ENCODE results near the gene NTN1.
"Not testable (repeated sequence)": the region's sequence is repeated elsewhere in the genome, so short reads cannot be mapped to it uniquely, and the experiment has no call there.

NTN1 gene

DNA sequence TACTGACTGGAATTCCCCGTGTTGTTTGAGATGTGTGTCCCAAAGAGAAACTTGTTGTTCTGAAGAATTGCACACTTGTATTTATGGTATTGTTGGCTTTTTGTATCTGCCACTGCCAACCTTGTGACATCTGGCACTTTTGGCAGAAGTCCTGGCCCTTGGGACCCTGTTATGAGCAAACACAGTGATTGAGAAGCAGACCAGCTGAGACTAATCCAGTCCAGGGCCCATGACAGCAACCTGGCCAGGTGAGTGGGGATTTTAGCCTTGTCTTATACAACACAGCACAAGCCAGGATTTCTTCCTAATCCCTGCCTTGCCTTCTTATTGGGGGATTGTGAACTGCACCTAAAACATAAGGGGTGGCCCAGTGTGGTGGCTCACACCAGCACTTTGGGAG lies 80.0 kb downstream of the NTN1 start:
- Histone ChIP-seq H3K9ac (ENCODE audit: low read length in 5 of 5) (no peak overlapping the region), H3K9me3 (ENCODE audit: control insufficient read depth in 5 of 5, low read length in 5 of 5) (peaks cover 0 to 5% (median 0%) of the 10 kb centered on the region in 5 donors), H3K27me3 (ENCODE audit: control insufficient read depth in 5 of 5, insufficient read depth in 4 of 5, low read length in 5 of 5) (no peaks in the 10 kb centered on the region), H3K36me3 (ENCODE audit: control insufficient read depth in 5 of 5, insufficient read depth in 5 of 5, low read length in 5 of 5) (no peaks in the 10 kb centered on the region), H3K4me3 (ENCODE audit: low read depth in 1 of 5, low read length in 5 of 5) (no peak overlapping the region), H3K27ac (ENCODE audit: low read depth, low read length) (no peak overlapping the region), H3K4me1 (ENCODE audit: control insufficient read depth in 5 of 5, insufficient read depth in 5 of 5, low read length in 5 of 5) (no peaks in the 10 kb centered on the region)

DNA sequence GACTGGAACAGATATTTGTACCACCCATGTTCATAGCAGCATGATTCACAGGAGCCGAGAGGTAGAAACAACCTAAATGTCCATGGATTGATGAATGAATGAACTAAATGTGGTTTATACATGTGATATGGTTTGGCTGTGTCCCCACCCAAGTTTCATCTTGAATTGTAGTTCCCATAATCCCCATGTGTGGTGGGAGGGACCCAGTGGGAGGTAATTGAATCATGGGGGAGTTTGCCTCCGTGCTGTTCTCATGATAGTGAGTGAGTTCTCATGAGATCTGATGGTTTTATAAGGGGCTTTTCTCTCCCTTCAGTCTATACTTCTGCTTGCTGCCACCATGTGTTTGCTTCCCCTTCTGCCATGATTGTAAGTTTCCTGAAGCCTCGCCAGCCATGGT lies 81.9 kb downstream of the NTN1 start:
- not testable (repeated sequence) for H3K36me3 ChIP-seq (ENCODE audit: control insufficient read depth in 5 of 5, insufficient read depth in 5 of 5, low read length in 5 of 5); H3K27me3 ChIP-seq (ENCODE audit: control insufficient read depth in 5 of 5, insufficient read depth in 4 of 5, low read length in 5 of 5); H3K4me3 ChIP-seq (ENCODE audit: low read depth in 1 of 5, low read length in 5 of 5); H3K9me3 ChIP-seq (ENCODE audit: control insufficient read depth in 5 of 5, low read length in 5 of 5); H3K4me1 ChIP-seq (ENCODE audit: control insufficient read depth in 5 of 5, insufficient read depth in 5 of 5, low read length in 5 of 5); H3K9ac ChIP-seq (ENCODE audit: low read length in 5 of 5); H3K27ac ChIP-seq (ENCODE audit: low read depth, low read length)

DNA sequence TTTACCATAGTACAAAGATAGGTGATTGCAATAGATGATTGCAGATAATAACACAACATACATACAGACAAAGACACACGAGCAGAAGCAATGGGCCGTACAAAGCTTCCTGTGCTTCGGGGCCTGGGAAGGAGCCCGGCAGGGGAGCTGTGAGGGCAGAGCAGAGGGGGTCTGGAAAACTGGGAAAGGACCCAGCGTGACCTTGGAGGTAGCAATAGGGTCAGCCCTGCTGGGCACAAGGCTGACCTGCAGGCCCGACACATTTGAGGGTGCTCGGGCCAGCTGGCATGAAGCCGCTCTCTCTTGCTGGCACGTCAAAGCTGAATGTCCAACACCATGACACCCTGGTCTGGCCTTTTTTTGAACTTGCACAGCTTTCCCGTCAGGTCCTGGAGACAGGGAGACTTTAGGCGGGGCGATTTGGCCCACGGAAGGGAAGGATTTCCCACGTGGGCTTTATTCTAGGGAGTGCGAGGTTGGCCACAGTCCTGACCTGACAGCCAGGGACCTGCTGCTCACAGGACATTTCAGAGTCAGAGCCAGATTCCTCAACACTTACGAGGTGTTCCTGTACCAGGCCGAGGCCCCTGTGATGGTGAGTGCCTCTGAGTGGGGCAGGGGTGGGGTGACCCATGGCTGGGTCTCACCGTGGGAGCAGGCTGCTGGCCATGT lies 83.2 kb downstream of the NTN1 start:
- no peaks in the 10 kb centered on the region for H3K9me3 ChIP-seq (ENCODE audit: control insufficient read depth in 5 of 5, low read length in 5 of 5)
- H3K27ac ChIP-seq (ENCODE audit: low read depth, low read length) = no peak overlapping the region
- no peak overlapping the region for H3K4me3 ChIP-seq (ENCODE audit: low read depth in 1 of 5, low read length in 5 of 5)
- no peak overlapping the region for H3K9ac ChIP-seq (ENCODE audit: low read length in 5 of 5)
- no peaks in the 10 kb centered on the region for H3K36me3 ChIP-seq (ENCODE audit: control insufficient read depth in 5 of 5, insufficient read depth in 5 of 5, low read length in 5 of 5)
- no peaks in the 10 kb centered on the region for H3K27me3 ChIP-seq (ENCODE audit: control insufficient read depth in 5 of 5, insufficient read depth in 4 of 5, low read length in 5 of 5)
- H3K4me1 ChIP-seq (ENCODE audit: control insufficient read depth in 5 of 5, insufficient read depth in 5 of 5, low read length in 5 of 5) = peaks cover 0 to 6% (median 0%) of the 10 kb centered on the region in 5 donors

DNA sequence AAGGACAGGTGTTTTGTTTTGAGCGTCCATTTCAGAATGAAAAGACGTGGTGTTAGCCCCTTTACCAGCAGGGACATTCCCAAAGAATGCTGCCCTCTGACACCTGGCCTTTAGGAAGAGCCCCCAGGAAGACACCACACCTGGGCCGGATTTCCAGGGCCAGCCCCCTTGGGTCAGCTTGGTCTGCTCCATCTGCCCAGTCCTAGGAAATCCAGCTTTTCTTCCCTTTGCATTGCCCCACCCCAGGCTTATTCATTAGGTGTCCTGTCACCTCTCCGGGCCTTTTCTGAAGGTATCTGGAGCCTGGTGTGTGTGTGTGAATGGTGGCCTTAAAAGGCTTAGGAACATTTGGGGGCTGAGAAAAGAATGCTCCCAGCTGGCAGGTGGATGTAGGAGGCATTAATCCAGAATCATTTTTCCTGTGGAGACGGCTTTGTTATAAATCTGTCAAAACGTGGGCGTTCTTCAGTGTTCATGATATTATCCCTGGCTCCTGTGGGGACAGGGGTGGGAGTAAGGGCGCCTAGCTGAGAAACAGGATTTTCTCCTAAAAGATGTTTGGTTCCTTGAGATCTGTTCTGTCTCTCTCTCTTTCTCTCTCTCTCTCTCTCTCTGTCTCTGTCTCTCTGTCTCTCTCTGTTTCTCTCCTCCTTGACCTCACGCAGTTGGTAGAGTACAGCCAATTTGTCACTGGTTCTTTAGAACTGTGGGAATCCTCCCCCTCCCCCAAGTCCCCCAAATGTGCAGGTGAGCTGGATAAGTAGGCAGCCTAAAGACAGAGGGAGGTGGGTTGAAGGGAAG lies 84.0 kb downstream of the NTN1 start:
- no peak overlapping the region for H3K27ac ChIP-seq (ENCODE audit: low read depth, low read length)
- no peak overlapping the region for H3K4me3 ChIP-seq (ENCODE audit: low read depth in 1 of 5, low read length in 5 of 5)

DNA sequence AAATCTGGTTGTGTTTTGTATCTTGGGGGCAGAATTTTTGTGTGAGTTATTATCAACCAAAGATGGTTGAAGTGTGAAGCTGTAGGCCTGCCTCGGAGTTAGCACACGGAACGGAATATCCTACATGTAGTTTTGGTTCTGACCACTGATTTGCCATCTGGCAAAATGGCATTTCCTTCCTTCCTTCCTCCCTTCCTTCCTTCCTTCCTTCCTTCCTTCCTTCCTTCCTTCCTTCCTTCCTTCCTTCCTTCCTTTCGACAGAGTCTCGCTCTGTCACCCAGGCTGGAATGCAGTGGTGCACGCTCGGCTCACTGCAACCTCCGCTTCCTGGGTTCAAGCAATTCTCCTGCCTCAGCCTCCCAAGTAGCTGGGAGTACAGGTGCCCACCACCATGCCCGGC lies 85.0 kb downstream of the NTN1 start:
- H3K36me3 ChIP-seq (ENCODE audit: control insufficient read depth in 5 of 5, insufficient read depth in 5 of 5, low read length in 5 of 5); H3K9me3 ChIP-seq (ENCODE audit: control insufficient read depth in 5 of 5, low read length in 5 of 5); H3K27ac ChIP-seq (ENCODE audit: low read depth, low read length): not testable (repeated sequence)

More for the DNA sequence above, 84.0 kb downstream of the NTN1 start:
- Histone ChIP-seq H3K27me3 (ENCODE audit: control insufficient read depth in 5 of 5, insufficient read depth in 4 of 5, low read length in 5 of 5) (no peaks in the 10 kb centered on the region), H3K4me1 (ENCODE audit: control insufficient read depth in 5 of 5, insufficient read depth in 5 of 5, low read length in 5 of 5) (peaks cover 0 to 9% (median 0%) of the 10 kb centered on the region in 5 donors), H3K36me3 (ENCODE audit: control insufficient read depth in 5 of 5, insufficient read depth in 5 of 5, low read length in 5 of 5) (no peaks in the 10 kb centered on the region), H3K9ac (ENCODE audit: low read length in 5 of 5) (no peak overlapping the region), H3K9me3 (ENCODE audit: control insufficient read depth in 5 of 5, low read length in 5 of 5) (no peaks in the 10 kb centered on the region)

DNA sequence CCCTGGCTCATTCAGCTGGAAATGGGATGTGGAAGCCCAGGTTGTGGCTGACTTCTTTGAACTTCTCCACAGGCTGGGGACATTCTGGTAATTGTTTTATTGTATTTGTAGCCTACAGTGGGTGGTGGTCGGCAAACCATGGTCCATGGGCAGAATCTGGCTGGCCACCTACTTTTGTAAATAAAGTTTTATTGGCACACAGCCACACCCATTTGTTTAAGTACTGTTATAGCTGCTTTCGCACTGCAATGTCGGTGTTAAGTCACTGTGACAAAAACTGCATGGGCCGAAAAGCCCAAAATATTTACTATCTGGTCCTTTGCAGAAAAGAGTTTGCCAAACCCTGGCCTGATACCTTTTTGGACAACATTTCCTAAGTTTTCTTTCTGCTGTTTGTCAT lies 86.2 kb downstream of the NTN1 start:
- Histone ChIP-seq H3K4me1 (ENCODE audit: control insufficient read depth in 5 of 5, insufficient read depth in 5 of 5, low read length in 5 of 5) (peaks cover 0 to 9% (median 0%) of the 10 kb centered on the region in 5 donors), H3K9ac (ENCODE audit: low read length in 5 of 5) (no peak overlapping the region), H3K36me3 (ENCODE audit: control insufficient read depth in 5 of 5, insufficient read depth in 5 of 5, low read length in 5 of 5) (no peaks in the 10 kb centered on the region), H3K4me3 (ENCODE audit: low read depth in 1 of 5, low read length in 5 of 5) (no peak overlapping the region), H3K9me3 (ENCODE audit: control insufficient read depth in 5 of 5, low read length in 5 of 5) (no peaks in the 10 kb centered on the region), H3K27me3 (ENCODE audit: control insufficient read depth in 5 of 5, insufficient read depth in 4 of 5, low read length in 5 of 5) (no peaks in the 10 kb centered on the region), H3K27ac (ENCODE audit: low read depth, low read length) (no peak overlapping the region)

More for the DNA sequence above, 85.0 kb downstream of the NTN1 start:
- not testable (repeated sequence) for H3K4me1 ChIP-seq (ENCODE audit: control insufficient read depth in 5 of 5, insufficient read depth in 5 of 5, low read length in 5 of 5); H3K4me3 ChIP-seq (ENCODE audit: low read depth in 1 of 5, low read length in 5 of 5); H3K9ac ChIP-seq (ENCODE audit: low read length in 5 of 5); H3K27me3 ChIP-seq (ENCODE audit: control insufficient read depth in 5 of 5, insufficient read depth in 4 of 5, low read length in 5 of 5)

DNA sequence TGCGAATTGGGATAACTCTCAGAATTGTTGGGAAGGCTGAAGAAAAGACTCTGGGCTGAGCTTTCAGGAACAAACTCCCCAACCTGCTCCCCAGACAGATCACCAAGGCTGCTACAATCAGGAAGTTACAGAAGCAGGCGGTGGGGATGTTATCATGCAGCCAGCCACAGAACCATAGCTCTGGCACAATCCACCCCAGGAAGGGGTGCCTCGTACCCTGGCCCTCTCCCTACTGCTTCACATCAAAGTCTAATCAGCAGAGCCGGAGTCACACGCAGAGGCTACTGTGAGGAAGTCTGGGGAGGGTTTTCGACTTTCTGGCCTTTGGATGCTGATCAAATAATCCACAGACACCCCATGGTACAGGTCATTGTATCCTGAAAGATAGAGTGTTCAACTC lies 86.8 kb downstream of the NTN1 start:
- Histone ChIP-seq H3K9me3 (ENCODE audit: control insufficient read depth in 5 of 5, low read length in 5 of 5) (no peaks in the 10 kb centered on the region), H3K36me3 (ENCODE audit: control insufficient read depth in 5 of 5, insufficient read depth in 5 of 5, low read length in 5 of 5) (no peaks in the 10 kb centered on the region), H3K4me1 (ENCODE audit: control insufficient read depth in 5 of 5, insufficient read depth in 5 of 5, low read length in 5 of 5) (peaks cover 0 to 9% (median 0%) of the 10 kb centered on the region in 5 donors), H3K4me3 (ENCODE audit: low read depth in 1 of 5, low read length in 5 of 5) (no peak overlapping the region), H3K27ac (ENCODE audit: low read depth, low read length) (no peak overlapping the region), H3K9ac (ENCODE audit: low read length in 5 of 5) (no peak overlapping the region), H3K27me3 (ENCODE audit: control insufficient read depth in 5 of 5, insufficient read depth in 4 of 5, low read length in 5 of 5) (no peaks in the 10 kb centered on the region)

DNA sequence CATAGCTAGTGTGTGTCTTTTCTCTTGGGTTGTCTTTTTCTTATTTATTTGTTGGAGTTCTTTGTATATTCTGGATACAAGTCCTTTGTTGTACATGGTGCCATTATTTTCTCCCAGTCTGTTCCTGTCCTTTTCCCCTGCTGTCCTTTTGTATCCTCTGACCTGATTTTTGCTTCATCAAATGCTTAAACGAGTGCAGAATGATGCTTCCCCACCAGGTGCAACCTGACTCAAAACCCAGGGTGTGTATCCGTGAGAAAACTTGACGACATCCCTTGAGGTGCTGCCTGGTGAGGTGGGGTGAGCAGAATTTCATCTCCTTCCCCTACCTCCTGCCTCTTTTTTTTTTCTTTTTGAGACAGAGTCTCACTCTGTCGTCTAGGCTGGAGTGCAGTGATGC lies 88.6 kb downstream of the NTN1 start:
- Histone ChIP-seq H3K36me3 (ENCODE audit: control insufficient read depth in 5 of 5, insufficient read depth in 5 of 5, low read length in 5 of 5) (no peaks in the 10 kb centered on the region), H3K4me1 (ENCODE audit: control insufficient read depth in 5 of 5, insufficient read depth in 5 of 5, low read length in 5 of 5) (peaks cover 0 to 9% (median under 1%) of the 10 kb centered on the region in 5 donors), H3K4me3 (ENCODE audit: low read depth in 1 of 5, low read length in 5 of 5) (no peak overlapping the region), H3K27me3 (ENCODE audit: control insufficient read depth in 5 of 5, insufficient read depth in 4 of 5, low read length in 5 of 5) (no peaks in the 10 kb centered on the region), H3K9me3 (ENCODE audit: control insufficient read depth in 5 of 5, low read length in 5 of 5) (no peaks in the 10 kb centered on the region), H3K27ac (ENCODE audit: low read depth, low read length) (no peak overlapping the region), H3K9ac (ENCODE audit: low read length in 5 of 5) (no peak overlapping the region)

DNA sequence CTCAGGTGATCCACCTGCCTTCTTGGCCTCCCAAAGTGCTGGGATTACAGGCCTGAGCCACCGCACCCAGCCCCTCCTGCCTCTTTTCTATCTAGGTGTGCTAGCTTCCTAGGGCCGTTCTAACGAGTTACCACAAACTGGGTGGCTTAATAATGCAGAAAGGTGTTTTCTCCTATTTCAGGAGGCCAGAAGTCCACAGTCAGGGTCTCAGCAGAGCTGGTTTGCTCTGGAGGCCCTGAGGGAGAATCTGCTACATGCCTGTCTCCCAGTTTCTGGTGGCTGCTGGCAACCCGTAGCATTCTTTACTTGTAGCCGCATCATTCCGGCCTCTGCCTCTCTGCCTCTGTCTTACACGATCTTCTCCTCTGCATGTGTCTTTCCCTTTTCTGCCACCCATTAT lies 89.2 kb downstream of the NTN1 start:
- no peak overlapping the region for H3K27ac ChIP-seq (ENCODE audit: low read depth, low read length)
- no peak overlapping the region for H3K9ac ChIP-seq (ENCODE audit: low read length in 5 of 5)
- H3K4me3 ChIP-seq (ENCODE audit: low read depth in 1 of 5, low read length in 5 of 5) = no peak overlapping the region
- H3K27me3 ChIP-seq (ENCODE audit: control insufficient read depth in 5 of 5, insufficient read depth in 4 of 5, low read length in 5 of 5) = no peaks in the 10 kb centered on the region
- H3K4me1 ChIP-seq (ENCODE audit: control insufficient read depth in 5 of 5, insufficient read depth in 5 of 5, low read length in 5 of 5) = peaks cover 0 to 15% (median 6%) of the 10 kb centered on the region in 5 donors
- H3K9me3 ChIP-seq (ENCODE audit: control insufficient read depth in 5 of 5, low read length in 5 of 5) = no peaks in the 10 kb centered on the region
- H3K36me3 ChIP-seq (ENCODE audit: control insufficient read depth in 5 of 5, insufficient read depth in 5 of 5, low read length in 5 of 5) = no peaks in the 10 kb centered on the region

All from subcutaneous abdominal adipose tissue (tissue), 5 donors.